H9 (cell line): ENCODE results near the gene ZMYND8. TPM values are rescaled to one million over a fixed set of nuclear protein-coding genes. Genes with fewer than 3 reads are reported as not detected.

Source experiments
- DNase-seq: peaks from one replicate; pipeline ENCODE4 v3.0.0-alpha.2; 2017
- H2AFZ ChIP-seq: one replicate; pipeline ENCODE4 v1.6.1; 2013; ENCODE audit warnings: mild to moderate bottlenecking, low read length, control low read depth, moderate library complexity
- H2AK5ac ChIP-seq: 2 replicates; pipeline ENCODE4 v1.6.1; 2013; ENCODE audit warnings: low read length, control low read depth, mixed read lengths; ENCODE audit not compliant: insufficient read length
- H2BK120ac ChIP-seq: one replicate; pipeline ENCODE4 v1.6.1; 2013; ENCODE audit warnings: low read depth, mild to moderate bottlenecking, low read length, control low read depth, inconsistent platforms; ENCODE audit not compliant: poor library complexity, severe bottlenecking
- H2BK12ac ChIP-seq: 2 replicates; pipeline ENCODE4 v1.6.1; 2013; ENCODE audit warnings: low read length, control low read depth, mixed read lengths, low read depth; ENCODE audit not compliant: insufficient read length
- H2BK15ac ChIP-seq: 2 replicates; pipeline ENCODE4 v1.6.1; 2013; ENCODE audit warnings: low read depth, low read length, control low read depth
- H2BK20ac ChIP-seq: one replicate; pipeline ENCODE4 v1.6.1; 2013; ENCODE audit warnings: low read depth, mild to moderate bottlenecking, low read length, control low read depth, inconsistent platforms; ENCODE audit not compliant: poor library complexity, severe bottlenecking
- H2BK5ac ChIP-seq: 2 replicates; pipeline ENCODE4 v1.6.1; 2013; ENCODE audit warnings: low read length, control low read depth, mixed read lengths; ENCODE audit not compliant: insufficient read length
- H3K14ac ChIP-seq: 2 replicates; pipeline ENCODE4 v1.6.1; 2013; ENCODE audit warnings: low read length, control low read depth; ENCODE audit not compliant: insufficient read depth
- H3K18ac ChIP-seq: 2 replicates; pipeline ENCODE4 v1.6.1; 2013; ENCODE audit warnings: low read depth, mild to moderate bottlenecking, mixed read lengths, low read length, control low read depth; ENCODE audit not compliant: insufficient read length
- H3K23ac ChIP-seq: 2 replicates; pipeline ENCODE4 v1.6.1; 2013; ENCODE audit warnings: low read length, control low read depth, mixed read lengths, low read depth; ENCODE audit not compliant: insufficient read length
- H3K23me2 ChIP-seq: 2 replicates; pipeline ENCODE4 v1.6.1; 2013; ENCODE audit warnings: low read depth, mild to moderate bottlenecking, mixed read lengths, low read length, control low read depth; ENCODE audit not compliant: insufficient read length, poor library complexity, severe bottlenecking
- H3K27ac ChIP-seq: 2 replicates; pipeline ENCODE4 v1.5.1; 2013; ENCODE audit warnings: low read length, control low read depth, mixed read lengths, low read depth; ENCODE audit not compliant: insufficient read length
- H3K27me3 ChIP-seq: 2 replicates; pipeline ENCODE4 v1.6.1; 2013; ENCODE audit warnings: low read length, control low read depth, inconsistent platforms; ENCODE audit not compliant: insufficient read depth
- H3K4ac ChIP-seq: 2 replicates; pipeline ENCODE4 v1.6.1; 2013; ENCODE audit warnings: low read depth, mild to moderate bottlenecking, control low read depth, inconsistent platforms, low read length, moderate library complexity
- H3K4me1 ChIP-seq: 2 replicates; pipeline ENCODE4 v1.6.1; 2013; ENCODE audit warnings: low read length, control low read depth, inconsistent platforms; ENCODE audit not compliant: insufficient read depth
- H3K4me2 ChIP-seq: 2 replicates; pipeline ENCODE4 v1.6.1; 2013; ENCODE audit warnings: low read length, control low read depth, mixed read lengths; ENCODE audit not compliant: insufficient read length, insufficient read depth
- H3K56ac ChIP-seq: 2 replicates; pipeline ENCODE4 v1.6.1; 2013; ENCODE audit warnings: low read depth, mild to moderate bottlenecking, mixed read lengths, low read length, control low read depth; ENCODE audit not compliant: insufficient read length
- H3K79me1 ChIP-seq: 2 replicates; pipeline ENCODE4 v1.6.1; 2013; ENCODE audit warnings: low read depth, mild to moderate bottlenecking, moderate library complexity, low read length, control low read depth, inconsistent platforms; ENCODE audit not compliant: insufficient read depth, poor library complexity, severe bottlenecking
- H3K79me2 ChIP-seq: 2 replicates; pipeline ENCODE4 v1.6.1; 2013; ENCODE audit warnings: low read length, control low read depth, inconsistent platforms; ENCODE audit not compliant: insufficient read depth
- H3K9ac ChIP-seq: 2 replicates; pipeline ENCODE4 v1.6.1; 2013; ENCODE audit warnings: low read length, control low read depth, mixed read lengths; ENCODE audit not compliant: insufficient read length; ENCODE audit errors: extremely low read depth
- H3K9me3 ChIP-seq: one replicate; pipeline ENCODE4 v1.6.1; 2013; ENCODE audit warnings: low read depth, low read length, inconsistent platforms; ENCODE audit not compliant: control insufficient read depth
- H3T11ph ChIP-seq: one replicate; pipeline ENCODE4 v1.6.1; 2013; ENCODE audit warnings: mild to moderate bottlenecking, low read length, control low read depth, inconsistent platforms
- H4K20me1 ChIP-seq: one replicate; pipeline ENCODE4 v1.6.1; 2013; ENCODE audit not compliant: control insufficient read depth, insufficient read length, insufficient read depth
- H4K5ac ChIP-seq: 2 replicates; pipeline ENCODE4 v1.6.1; 2013; ENCODE audit warnings: low read depth, mild to moderate bottlenecking, mixed read lengths, low read length, control low read depth; ENCODE audit not compliant: insufficient read length
- H4K8ac ChIP-seq: replicated peaks from 2 replicates; pipeline ENCODE4 v1.6.1; 2013; ENCODE audit warnings: low read length, control low read depth, mixed read lengths, low read depth; ENCODE audit not compliant: insufficient read length
- H4K91ac ChIP-seq: 2 replicates; pipeline ENCODE4 v1.6.1; 2013; ENCODE audit warnings: low read depth, mild to moderate bottlenecking, moderate library complexity, mixed read lengths, low read length, control low read depth; ENCODE audit not compliant: insufficient read length
- H3K27ac Mint-ChIP-seq, 3 experiments: 2 replicates in 2 of 3; 3 replicates in 1 of 3; pipeline ENCODE4 v1.8.0; 2020 to 2021; ENCODE audit warnings: mixed read lengths in 3 of 3, mild to moderate bottlenecking in 1 of 3, moderate library complexity in 1 of 3
- H3K27me3 Mint-ChIP-seq: 2 replicates; pipeline ENCODE4 v1.8.0; 2021; ENCODE audit warnings: low read depth, mild to moderate bottlenecking, moderate library complexity, mixed read lengths
- H3K36me3 Mint-ChIP-seq, 3 experiments: 2 replicates in 2 of 3; 3 replicates in 1 of 3; pipeline ENCODE4 v1.8.0; 2020 to 2021; ENCODE audit warnings: low read depth in 3 of 3, mixed read lengths in 3 of 3; ENCODE audit not compliant: insufficient read depth in 1 of 3
- H3K4me1 Mint-ChIP-seq, 2 experiments: 2 replicates each; pipeline ENCODE4 v1.8.0; 2020; ENCODE audit warnings: mixed read lengths in 2 of 2
- H3K4me3 Mint-ChIP-seq, 2 experiments: 2 replicates in 1 of 2; 3 replicates in 1 of 2; pipeline ENCODE4 v1.8.0; 2020 to 2021; ENCODE audit warnings: mild to moderate bottlenecking in 2 of 2, mixed read lengths in 2 of 2, moderate library complexity in 1 of 2
- H3K9me3 Mint-ChIP-seq, 2 experiments: 2 replicates in 1 of 2; 3 replicates in 1 of 2; pipeline ENCODE4 v1.8.0; 2020; ENCODE audit warnings: mild to moderate bottlenecking in 2 of 2, mixed read lengths in 2 of 2, moderate library complexity in 1 of 2
- CTCF ChIP-seq: fragments of 200-600 bp; sonication (generic); conservative IDR thresholded peaks from 3 replicates; pipeline ENCODE4 v1.8.0; 2021; ENCODE audit warnings: antibody characterized with exemption, mild to moderate bottlenecking
- WGBS: extraction: QIAGEN DNeasy Blood & Tissue Kit; methylation state at CpG from one replicate; pipeline ENCODE4 v1.1.7; 2013; ENCODE audit warnings: missing lambda C conversion rate, low lambda C conversion rate, mixed read lengths; ENCODE audit not compliant: insufficient read length; ENCODE audit errors: extremely low coverage; 5-methylcytosine and 5-hydroxymethylcytosine counted together
- total RNA-seq: library from RNA; stranded (reverse); gene quantifications from 2 replicates; pipeline ENCODE4 v1.2.1, GENCODE V29; 2021

ZMYND8 gene
- total RNA-seq, 1 experiment from 2014 or later = 158 TPM

DNA sequence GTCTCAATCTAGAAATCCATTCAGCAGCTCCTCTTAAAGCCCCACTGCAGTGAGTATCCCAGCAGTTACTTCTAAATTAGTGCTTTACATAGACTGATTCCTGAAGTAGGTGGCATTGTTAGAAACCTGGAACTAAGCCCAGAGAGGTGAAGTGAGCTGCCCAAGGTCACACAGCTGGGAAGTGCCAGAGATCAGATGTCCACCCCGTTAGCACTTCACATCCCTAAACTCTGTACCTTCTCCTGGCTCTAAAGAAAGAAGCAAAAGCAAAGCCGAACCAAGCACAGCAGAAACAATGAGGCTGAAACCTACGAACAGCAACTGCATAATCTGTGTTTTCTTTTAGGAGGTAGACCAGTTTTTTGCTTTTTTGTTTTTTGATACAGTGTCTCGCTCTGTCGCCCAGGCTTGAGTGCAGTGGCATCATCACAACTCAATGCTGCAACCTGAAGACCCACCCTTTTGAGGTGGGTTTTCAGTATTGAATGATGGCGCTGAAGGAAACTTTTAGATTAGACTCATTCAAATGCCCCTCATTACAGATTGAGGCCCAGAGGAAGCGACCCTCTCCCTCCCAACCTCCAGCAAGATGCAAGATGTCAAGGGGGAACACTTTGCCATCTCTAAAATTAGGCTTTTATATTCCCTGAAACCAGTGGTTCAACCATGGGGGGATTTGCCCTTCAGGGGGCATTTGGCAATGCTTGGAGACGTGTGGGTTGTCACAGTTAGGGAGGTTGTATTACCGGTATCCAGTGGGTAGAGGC lies 3.2 kb upstream of the ZMYND8 start:
- Histone ChIP-seq H3K23ac (no peak overlapping the region), H3K14ac (no peak overlapping the region), H2AK5ac (peak overlapping the region; percentile 19), H4K20me1 (no peaks in the 10 kb centered on the region), H3K4me1 (peaks cover 36% of the 10 kb centered on the region; the same call in 1 of the 2 replicates), H4K91ac (no peak overlapping the region), H3K27ac (peak overlapping the region; percentile 94), H2AFZ (no peak overlapping the region), H2BK20ac (no peak overlapping the region), H2BK120ac (no peak overlapping the region), H3T11ph (no peak overlapping the region), H3K4me2 (no peak overlapping the region), H2BK5ac (peak overlapping the region; percentile 9), H2BK15ac (no peak overlapping the region), H3K79me1 (peaks cover 2% of the 10 kb centered on the region), H3K27me3 (no peaks in the 10 kb centered on the region), H3K18ac (peak overlapping the region; percentile 30), H3K4ac (no peak overlapping the region), H3K9me3 (no peaks in the 10 kb centered on the region), H4K8ac (no peak overlapping the region), H3K9ac (no peak overlapping the region), H2BK12ac (peak overlapping the region; percentile 10), H4K5ac (peak overlapping the region; percentile 24), H3K23me2 (no peaks in the 10 kb centered on the region), H3K56ac (no peak overlapping the region), H3K79me2 (peaks cover 45% of the 10 kb centered on the region; the same call in 1 of the 2 replicates)
- no peak for DNase-seq
- H3K27ac Mint-ChIP-seq = peak overlapping the region in 1 of 3 experiments; percentile 99; a peak in 6 of 7 replicates
- H3K27me3 Mint-ChIP-seq = no peaks in the 10 kb centered on the region; the same call in 1 of the 2 replicates
- H3K4me1 Mint-ChIP-seq = peaks cover 12 to 66% of the 10 kb centered on the region in 2 experiments
- peak overlapping the region; percentile 42 to 73 for H3K4me3 Mint-ChIP-seq
- WGBS = no CpG with 5 or more reads among the region's 9 CpGs
- no peak for TF ChIP-seq CTCF
- no peaks in the 10 kb centered on the region; a peak in 1 of 5 replicates for H3K9me3 Mint-ChIP-seq
- peaks cover 11 to 44% (median 24%) of the 10 kb centered on the region in 3 experiments; a peak in 6 of 7 replicates for H3K36me3 Mint-ChIP-seq
